HG03354 (cell line): ENCODE measurements around the gene HDAC5.
A peak's percentile ranks its signal among the peaks of the same experiment; 100 is the strongest.
"Not testable (repeated sequence)": the region's sequence is repeated elsewhere in the genome, so short reads cannot be mapped to it uniquely, and the experiment has no call there.

Source experiments
- ATAC-seq: cut with Tn5 transposase; IDR thresholded peaks from one replicate; pipeline ENCODE4 v1.9.1; 2021; ENCODE audit warnings: mild to moderate bottlenecking; ENCODE audit not compliant: unreplicated experiment, poor library complexity, severe bottlenecking

HDAC5 gene

GRCh38 chr17:44123356-44124117, at the start of gene HDAC5:
Gene HDAC5, minus strand, starts transcription at chr17:44123641. Its CDS starts 6,126 bp downstream, at chr17:44117515.
- peak; percentile 93 for ATAC-seq

GRCh38 chr17:44171931-44172455, 48.6 kb upstream of the HDAC5 start:
- no peak for ATAC-seq

GRCh38 chr17:44170499-44171201, 47.2 kb upstream of the HDAC5 start, which contains the start of gene ASB16:
Gene ASB16, plus strand, starts transcription at chr17:44170704. Its CDS starts 86 bp downstream, at chr17:44170790.
- ATAC-seq, result no peak

DNA sequence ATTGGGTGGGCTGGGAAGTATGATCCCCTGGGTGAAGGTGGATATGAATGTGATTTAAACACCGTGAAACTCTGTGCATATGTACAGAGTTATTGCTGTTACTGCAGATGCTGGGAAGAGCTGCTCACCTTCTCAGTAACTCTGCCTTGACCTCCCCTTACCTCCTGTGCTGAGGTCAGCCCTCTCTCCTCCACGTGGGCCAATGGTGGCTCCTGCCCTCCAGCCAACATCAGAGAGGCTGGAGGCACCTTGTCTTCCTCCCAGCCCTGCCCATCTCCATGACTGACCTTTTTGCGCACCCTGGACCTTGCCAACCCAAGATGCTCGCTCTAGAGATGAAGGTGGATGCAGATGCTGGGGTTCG, 46.7 kb upstream of the HDAC5 start:
- ATAC-seq, result no peak

GRCh38 chr17:44167181-44167861, 43.9 kb upstream of the HDAC5 start:
- no peak for ATAC-seq

GRCh38 chr17:44164476-44164875, 41.0 kb upstream of the HDAC5 start:
- ATAC-seq, result no peak

DNA sequence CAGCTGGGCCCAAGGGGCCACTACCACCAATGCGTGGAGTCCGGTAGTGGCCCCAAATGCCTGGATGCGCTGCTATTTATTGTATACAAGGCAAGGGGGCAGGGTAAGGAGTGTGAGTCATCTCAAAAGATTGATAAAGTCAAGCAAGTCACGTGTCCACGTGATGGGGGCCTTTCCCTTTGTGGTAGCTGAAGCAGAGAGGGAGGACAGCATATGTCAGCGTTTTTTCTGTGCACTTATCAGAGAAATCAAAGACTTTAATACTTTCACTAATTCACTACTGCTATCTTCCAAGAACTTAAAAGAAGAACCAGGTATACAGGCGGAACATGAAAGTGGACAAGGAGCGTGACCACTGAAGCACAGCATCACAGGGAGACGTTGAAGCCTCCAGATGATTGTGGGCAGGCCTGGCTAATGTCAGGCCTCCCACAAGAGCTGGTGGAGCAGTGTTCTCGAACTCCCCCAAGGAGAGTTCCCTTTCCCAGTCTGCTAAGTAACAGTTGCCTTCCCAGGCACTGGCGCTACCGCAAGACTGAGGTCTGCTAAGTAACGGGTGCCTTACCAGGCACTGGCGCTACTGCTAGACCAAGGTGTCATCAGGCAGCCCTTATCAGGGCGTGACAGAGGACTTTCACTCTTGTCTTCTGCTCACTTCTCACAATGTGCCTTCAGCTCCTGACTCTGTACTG, 36.2 kb upstream of the HDAC5 start:
- no peak for ATAC-seq

- ATAC-seq, result no peak
Observed at GRCh38 chr17:44155488-44155887, 32.0 kb upstream of the HDAC5 start.

- no peak for ATAC-seq
Observed at GRCh38 chr17:44152875-44153274, 29.4 kb upstream of the HDAC5 start.

DNA sequence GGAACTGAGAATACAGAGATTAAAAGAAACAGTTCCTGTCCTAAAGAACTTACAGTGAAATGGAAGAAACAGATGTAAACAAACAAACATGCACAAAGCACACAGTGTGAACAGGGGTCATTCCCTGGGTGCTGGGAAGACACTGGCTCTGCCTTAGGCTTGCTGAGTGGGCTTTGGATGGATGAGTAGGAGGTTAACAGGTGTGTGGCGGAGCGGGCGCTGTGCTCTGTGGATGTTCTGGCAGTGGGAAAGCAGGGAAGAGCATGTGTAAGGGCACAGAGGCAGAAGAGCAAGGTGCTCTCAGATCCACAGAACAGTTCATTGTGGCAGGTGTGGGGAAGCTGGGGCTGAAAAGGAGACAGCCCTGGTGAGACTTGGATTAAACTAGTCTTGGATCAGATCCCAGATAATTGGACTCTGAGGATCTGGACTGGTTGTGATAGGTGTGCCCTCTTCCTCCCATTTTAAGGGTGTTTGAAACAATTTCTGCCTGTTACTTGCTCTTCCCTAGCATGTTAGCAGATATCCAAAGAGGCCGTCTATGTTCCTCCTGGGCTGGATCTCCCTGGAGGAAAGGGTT, 26.4 kb upstream of the HDAC5 start:
- ATAC-seq, result no peak

DNA sequence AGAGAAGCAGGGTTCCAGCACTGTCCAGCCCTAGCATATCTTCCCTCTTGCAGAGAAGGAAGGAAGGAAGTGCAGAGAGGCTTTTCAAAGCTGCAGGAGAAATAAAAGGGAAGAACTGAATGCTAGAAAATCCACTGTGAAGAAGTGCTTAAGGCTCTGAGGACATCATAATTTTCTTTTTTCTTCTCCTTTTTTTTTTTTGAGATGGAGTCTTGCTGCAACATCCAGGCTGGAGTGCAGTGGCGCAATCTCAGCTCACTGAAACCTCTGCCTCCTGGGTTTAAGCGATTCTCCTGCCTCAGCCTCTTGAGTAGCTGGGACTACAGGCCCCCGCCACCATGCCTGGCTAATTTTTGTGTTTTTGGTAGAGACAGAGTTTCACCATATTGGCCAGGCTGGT, 25.6 kb upstream of the HDAC5 start:
- ATAC-seq, result not testable (repeated sequence)

- no peak for ATAC-seq
Observed at GRCh38 chr17:44147812-44148211, 24.4 kb upstream of the HDAC5 start.

- ATAC-seq, result no peak
Observed at GRCh38 chr17:44146375-44147346, 23.2 kb upstream of the HDAC5 start.

DNA sequence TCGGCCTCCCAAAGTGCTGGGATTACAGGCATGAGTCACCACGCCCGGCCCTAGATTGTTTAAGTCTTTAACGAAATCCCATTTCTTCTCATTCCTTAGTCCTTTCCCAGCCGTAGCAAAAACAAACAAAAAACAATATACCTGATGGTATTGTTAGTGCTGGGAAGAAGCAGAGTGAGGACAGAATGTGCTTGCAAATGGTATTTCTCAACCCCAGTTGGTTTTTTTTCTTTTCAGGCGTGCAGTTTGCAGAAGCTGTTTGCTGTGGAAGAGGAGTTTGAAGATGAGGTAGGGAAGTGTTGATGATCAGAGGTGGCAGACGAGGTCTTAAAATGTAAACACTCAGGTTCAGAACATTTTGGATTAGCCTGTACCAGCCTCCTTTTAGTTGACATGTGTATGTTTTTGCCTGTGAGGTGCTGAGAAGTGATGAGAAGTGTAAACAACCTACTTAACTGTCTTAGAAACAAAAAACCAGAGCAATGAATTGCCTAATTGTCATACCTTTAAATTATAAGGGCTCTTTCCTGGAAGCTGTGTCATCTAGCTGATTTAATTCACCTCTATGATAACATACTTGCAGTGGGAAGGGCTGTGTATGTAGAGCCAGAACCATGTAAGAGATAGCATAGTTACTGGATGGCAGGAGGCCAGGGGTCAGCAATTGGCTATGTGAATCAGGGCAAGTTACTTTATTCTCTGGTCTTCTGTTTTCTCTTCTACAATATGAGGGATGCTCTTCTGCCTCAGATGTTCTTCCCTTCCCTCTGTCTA, 21.7 kb upstream of the HDAC5 start:
- ATAC-seq, result no peak

- not testable (repeated sequence) for ATAC-seq
Observed at GRCh38 chr17:44143921-44144320, 20.5 kb upstream of the HDAC5 start.

- no peak for ATAC-seq
Observed at GRCh38 chr17:44137891-44138709, 14.7 kb upstream of the HDAC5 start.
